ENCODE results near the gene NELFCD.
A peak's percentile ranks its signal among the peaks of the same experiment; 100 is the strongest.
"Not testable (repeated sequence)": the region's sequence is repeated elsewhere in the genome, so short reads cannot be mapped to it uniquely, and the experiment has no call there.

Gene NELFCD

GRCh38 chr20:59023616-59024015 lies 42.6 kb downstream of the NELFCD start:
- DNase-seq (ENCODE audit: low read depth in 2 of 2, low spot score in 1 of 2) = no peak

DNA sequence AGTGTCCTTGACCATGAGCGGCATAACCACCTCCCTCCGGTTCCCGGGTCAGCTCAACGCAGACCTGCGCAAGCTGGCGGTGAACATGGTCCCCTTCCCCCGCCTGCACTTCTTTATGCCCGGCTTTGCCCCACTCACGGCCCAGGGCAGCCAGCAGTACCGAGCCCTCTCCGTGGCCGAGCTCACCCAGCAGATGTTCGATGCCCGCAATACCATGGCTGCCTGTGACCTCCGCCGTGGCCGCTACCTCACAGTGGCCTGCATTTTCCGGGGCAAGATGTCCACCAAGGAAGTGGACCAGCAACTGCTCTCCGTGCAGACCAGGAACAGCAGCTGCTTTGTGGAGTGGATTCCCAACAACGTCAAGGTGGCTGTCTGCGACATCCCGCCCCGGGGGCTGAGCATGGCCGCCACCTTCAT lies 43.1 kb downstream of the NELFCD start:
- DNase-seq (ENCODE audit: low read depth in 2 of 2, low spot score in 1 of 2) = no peak

DNA sequence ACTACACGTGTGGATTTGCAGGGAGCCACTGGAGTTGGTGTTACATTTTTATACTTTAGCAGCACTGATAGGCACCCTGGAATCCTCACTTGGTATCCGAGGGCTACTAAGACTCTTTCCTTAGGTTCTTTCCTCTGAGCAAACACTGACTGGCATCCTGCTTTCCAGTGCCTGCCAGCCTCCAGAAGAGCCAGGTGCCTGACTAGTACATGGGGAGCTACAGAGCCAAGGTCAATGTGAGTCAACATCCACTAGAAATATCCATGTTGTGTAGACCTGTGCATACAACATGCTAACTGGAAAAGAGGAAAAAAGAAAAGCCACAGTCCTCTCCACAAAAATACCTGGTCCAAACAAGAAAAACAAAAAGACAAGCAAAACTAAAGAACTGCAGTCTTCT lies 44.0 kb downstream of the NELFCD start:
- no peak for DNase-seq (ENCODE audit: low read depth in 2 of 2, low spot score in 1 of 2)

DNA sequence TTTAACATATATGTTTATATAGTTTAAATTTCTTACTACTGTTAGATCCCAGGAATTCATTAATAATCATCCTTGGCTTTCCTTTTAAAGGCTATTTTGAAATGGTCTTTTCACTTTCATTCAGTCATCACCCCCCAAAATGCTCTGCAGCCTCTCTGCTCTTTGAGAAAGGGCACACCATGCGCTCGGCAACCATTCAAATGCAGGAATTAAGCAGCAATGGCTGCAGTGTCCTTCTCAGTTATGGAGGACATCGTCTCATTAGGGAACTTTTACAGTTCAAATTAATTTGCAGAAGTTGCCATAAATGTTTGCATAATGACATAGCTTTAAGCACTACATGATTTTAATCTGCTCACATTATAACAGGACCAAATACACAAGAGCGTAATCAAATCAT lies 44.5 kb downstream of the NELFCD start:
- no peak for DNase-seq (ENCODE audit: low read depth in 2 of 2, low spot score in 1 of 2)

GRCh38 chr20:59026904-59027740 lies 46.1 kb downstream of the NELFCD start:
- DNase-seq (ENCODE audit: low read depth in 2 of 2, low spot score in 1 of 2) = no peak

DNA sequence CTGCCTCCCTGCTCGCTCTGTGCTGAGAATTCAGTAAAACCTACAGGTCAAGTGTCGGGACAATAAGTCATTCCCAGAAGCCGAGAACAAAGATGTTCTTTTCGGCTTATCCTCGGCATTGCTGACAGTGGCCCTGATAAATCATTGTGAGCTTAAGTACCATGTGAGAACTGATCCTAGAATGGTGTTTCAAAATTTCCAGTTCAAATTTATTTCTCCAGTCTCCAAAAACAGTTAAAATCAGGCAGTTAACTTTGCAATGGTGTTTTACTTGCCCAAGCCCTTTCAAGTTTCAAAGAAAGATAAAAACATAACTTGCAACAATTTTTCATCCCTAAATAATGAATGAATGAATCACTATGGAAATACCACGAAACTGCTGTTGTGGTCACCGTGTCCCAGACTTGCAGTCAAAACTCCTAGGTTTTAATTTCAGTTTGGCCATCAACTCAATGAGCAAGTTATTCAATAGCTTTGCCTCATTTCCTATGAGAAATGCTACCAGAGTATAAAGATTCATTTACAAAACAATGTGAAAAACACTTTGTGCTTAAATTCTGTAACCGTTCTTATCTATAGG lies 46.8 kb downstream of the NELFCD start:
- DNase-seq (ENCODE audit: low read depth in 2 of 2, low spot score in 1 of 2) = no peak

GRCh38 chr20:59028812-59029211 lies 47.8 kb downstream of the NELFCD start:
- no peak for DNase-seq (ENCODE audit: low read depth in 2 of 2, low spot score in 1 of 2)

DNA sequence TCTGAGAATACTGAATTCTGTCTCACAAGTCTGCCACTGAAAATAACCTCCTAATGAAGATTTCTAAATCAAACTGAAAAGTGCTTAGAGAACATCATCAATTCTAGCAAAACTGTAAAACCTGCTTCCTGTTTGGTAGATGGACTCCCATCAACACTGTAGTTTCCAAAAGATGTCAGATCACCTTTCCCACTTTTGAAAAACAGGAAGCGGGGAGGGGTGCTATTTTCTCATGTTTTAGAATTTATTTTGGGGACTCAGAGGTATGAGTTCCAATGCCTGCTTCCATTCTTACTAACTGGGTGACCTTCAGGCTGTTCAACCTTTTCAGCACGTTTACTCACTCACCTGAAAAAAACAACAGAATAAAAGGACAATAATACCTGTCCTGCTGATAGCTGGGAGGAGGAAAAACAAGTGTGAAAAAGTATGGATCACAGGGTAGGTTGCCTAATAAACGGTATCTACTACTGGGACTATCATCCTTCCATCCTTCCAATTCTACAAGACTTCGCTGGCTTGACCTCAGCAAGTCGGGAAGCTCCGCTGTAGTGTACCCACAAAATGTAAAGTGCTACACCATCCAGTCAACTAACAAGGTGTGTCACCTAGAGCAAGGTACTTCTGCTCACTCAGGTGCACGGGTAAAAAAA lies 50.0 kb downstream of the NELFCD start:
- DNase-seq (ENCODE audit: low read depth in 2 of 2, low spot score in 1 of 2) = no peak

- DNase-seq (ENCODE audit: low read depth in 2 of 2, low spot score in 1 of 2) = no peak
Measured at GRCh38 chr20:59031564-59032022, 50.5 kb downstream of the NELFCD start.

DNA sequence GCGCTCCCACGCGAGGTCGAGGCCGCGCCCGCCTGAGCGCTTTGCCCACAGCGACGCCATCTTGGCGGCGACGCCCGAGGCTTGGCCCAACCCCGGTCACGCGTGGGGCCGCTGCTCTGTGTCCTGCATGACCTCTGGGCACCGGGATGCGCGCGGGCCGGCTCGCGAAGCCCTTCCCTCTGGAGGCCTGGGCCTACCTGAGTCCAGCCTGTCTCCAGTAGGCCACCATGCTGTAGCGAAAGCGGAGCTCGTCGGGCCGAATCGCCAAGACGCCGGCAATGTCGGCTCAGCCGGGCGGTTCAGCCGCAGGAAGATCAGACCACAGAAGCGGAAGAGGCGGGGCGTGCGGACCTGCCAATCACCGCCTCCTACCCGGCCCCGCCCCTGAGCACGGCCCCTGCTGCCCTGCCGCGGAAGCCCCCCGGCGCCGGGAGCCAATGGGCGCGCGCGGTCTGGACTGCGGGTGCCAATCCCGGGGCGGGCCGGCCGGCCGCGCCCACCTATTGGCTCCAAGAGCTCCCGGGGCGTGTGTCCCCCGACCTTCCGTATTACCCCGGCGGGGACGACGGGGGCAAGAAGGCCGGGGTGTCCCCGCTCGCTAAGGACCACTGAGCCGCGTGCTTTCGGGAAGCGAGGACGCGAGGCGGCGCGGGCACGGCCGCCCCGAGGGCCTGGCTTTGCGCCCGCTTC lies 51.1 kb downstream of the NELFCD start, which contains the start of gene ATP5F1E:
Gene ATP5F1E (minus strand): TSS at position 313 of the 690 bp plus-strand sequence. CDS start 84 bp downstream, at position 229.
- peak; percentile 89 to 95 for DNase-seq (ENCODE audit: low read depth in 2 of 2, low spot score in 1 of 2)

- DNase-seq (ENCODE audit: low read depth in 2 of 2, low spot score in 1 of 2) = no peak
Measured at GRCh38 chr20:59032713-59033059, 51.6 kb downstream of the NELFCD start.

- DNase-seq (ENCODE audit: low read depth in 2 of 2, low spot score in 1 of 2) = no peak
Measured at GRCh38 chr20:59033093-59033492, 52.0 kb downstream of the NELFCD start.

- no peak for DNase-seq (ENCODE audit: low read depth in 2 of 2, low spot score in 1 of 2)
Measured at GRCh38 chr20:59033616-59034165, 52.6 kb downstream of the NELFCD start.

- DNase-seq (ENCODE audit: low read depth in 2 of 2, low spot score in 1 of 2) = no peak
Measured at GRCh38 chr20:59035381-59035780, 54.3 kb downstream of the NELFCD start.

DNA sequence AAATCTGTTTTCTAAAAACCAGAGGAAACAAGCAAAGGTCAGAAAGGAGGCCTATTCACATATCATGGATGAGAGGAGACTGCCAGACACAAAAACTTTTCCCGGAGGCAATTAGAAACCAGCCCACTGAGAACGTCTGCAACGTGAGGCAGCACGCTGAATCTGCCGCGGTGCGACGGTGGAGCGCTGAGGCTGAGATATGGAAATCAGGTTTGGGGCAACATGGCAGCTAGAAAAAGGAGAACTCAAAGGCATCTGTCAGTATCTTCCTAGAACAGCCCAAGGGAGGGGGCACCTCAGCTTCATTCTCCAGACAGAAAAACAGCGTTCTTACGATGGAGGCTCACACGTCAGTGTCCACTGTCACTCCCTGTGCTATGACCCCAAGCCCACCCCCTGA lies 56.3 kb downstream of the NELFCD start:
- DNase-seq (ENCODE audit: low read depth in 2 of 2, low spot score in 1 of 2) = no peak

- no peak for DNase-seq (ENCODE audit: low read depth in 2 of 2, low spot score in 1 of 2)
Measured at GRCh38 chr20:59039233-59039632, 58.2 kb downstream of the NELFCD start.

- no peak for DNase-seq (ENCODE audit: low read depth in 2 of 2, low spot score in 1 of 2)
Measured at GRCh38 chr20:59040667-59041066, 59.6 kb downstream of the NELFCD start.

GRCh38 chr20:59041487-59041886 lies 60.4 kb downstream of the NELFCD start:
- not testable (repeated sequence) for DNase-seq (ENCODE audit: low read depth in 2 of 2, low spot score in 1 of 2)

GRCh38 chr20:59042151-59042795 lies 61.2 kb downstream of the NELFCD start, which contains the start of gene PRELID3B:
PRELID3B (minus strand) TSS chr20:59042786; CDS start chr20:59042730, 56 bp downstream.
- DNase-seq (ENCODE audit: low read depth in 2 of 2, low spot score in 1 of 2) = peak in 1 of 2 donors; percentile 8

DNA sequence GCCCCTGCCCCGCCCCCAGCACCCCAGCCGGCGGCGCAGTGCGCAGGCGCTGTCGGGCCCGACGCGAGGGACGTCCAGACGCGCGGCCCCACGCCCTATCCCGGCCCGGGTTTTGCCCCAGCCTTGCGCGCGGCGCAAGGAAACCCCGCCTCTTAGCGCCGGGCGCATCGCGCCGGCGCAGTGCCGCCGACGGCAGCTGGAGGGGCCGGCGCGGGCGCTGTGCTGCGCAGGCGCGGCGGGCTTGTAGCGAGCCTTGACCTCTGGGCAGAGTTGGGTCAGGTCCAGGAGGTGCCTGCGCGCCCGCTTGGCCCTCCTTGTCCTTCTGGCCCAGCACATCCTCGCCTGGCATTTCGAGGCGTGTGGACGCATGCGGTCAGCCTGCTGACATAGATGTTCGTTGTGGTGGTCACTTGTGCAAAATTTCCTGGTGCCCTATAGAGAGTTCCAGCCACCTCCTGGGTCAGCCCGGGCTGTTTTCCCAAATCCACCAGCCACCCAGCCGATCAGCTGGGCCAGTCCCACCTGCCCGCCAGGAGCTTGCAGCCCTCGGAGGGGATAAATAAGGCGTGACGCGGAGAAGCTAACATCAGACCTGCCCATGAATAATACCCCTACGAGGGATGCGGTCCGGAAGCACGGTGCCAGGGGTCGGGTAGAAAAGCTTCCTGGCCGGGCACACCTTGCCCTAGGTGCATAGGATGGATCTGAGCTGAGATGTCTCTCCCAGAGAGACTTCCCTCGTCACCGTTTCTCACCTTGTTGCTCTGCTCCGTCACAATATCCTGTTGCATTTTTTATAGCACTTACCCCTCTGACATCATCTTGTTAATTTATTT lies 62.0 kb downstream of the NELFCD start:
- peak; percentile 79 to 86 for DNase-seq (ENCODE audit: low read depth in 2 of 2, low spot score in 1 of 2)
